HUDEP-2 (cell line): Measurements from ENCODE around the gene AKT1.
A peak's percentile ranks its signal among the peaks of the same experiment; 100 is the strongest.
"Not testable (repeated sequence)": the region's sequence is repeated elsewhere in the genome, so short reads cannot be mapped to it uniquely, and the experiment has no call there.

ENCODE experiments used
- DNase-seq, 76 experiments: peaks; one replicate each; lab custom pipeline; 2025; ENCODE audit not compliant: unreplicated experiment in 76 of 76; lab: John Stamatoyannopoulos, UW

The AKT1 gene

GRCh38 chr14:104741803-104742251 lies 53.7 kb downstream of the AKT1 start:
- no peak for DNase-seq

GRCh38 chr14:104741108-104741802 lies 54.3 kb downstream of the AKT1 start:
- DNase-seq: no peak

GRCh38 chr14:104739546-104740516 lies 55.7 kb downstream of the AKT1 start:
- no peak for DNase-seq

- no peak for DNase-seq
These were observed 56.5 kb downstream of the AKT1 start for GRCh38 chr14:104739026-104739425.

GRCh38 chr14:104738375-104739019 lies 57.1 kb downstream of the AKT1 start:
- DNase-seq: no peak

GRCh38 chr14:104735830-104736642 lies 59.5 kb downstream of the AKT1 start:
- no peak for DNase-seq

- no peak for DNase-seq
These were observed 60.4 kb downstream of the AKT1 start for GRCh38 chr14:104734991-104735779.

- no peak for DNase-seq
These were observed 61.0 kb downstream of the AKT1 start for GRCh38 chr14:104734601-104734990.

- DNase-seq: peak in 2 of 76 experiments; percentile 11 to 17
These were observed 61.4 kb downstream of the AKT1 start for GRCh38 chr14:104734051-104734587.

GRCh38 chr14:104732931-104733681 lies 62.4 kb downstream of the AKT1 start:
- peak in 24 of 76 experiments; percentile 9 to 47 (median 30) for DNase-seq

GRCh38 chr14:104732355-104732804 lies 63.2 kb downstream of the AKT1 start:
- peak in 73 of 76 experiments; percentile 20 to 93 (median 79) for DNase-seq

GRCh38 chr14:104731320-104732294 lies 63.9 kb downstream of the AKT1 start:
- DNase-seq: peak in 4 of 76 experiments; percentile 12 to 18 (median 14)

GRCh38 chr14:104730487-104730886 lies 65.1 kb downstream of the AKT1 start:
- DNase-seq: no peak

GRCh38 chr14:104729835-104730181 lies 65.7 kb downstream of the AKT1 start:
- no peak for DNase-seq

- DNase-seq: not testable (repeated sequence)
These were observed 66.2 kb downstream of the AKT1 start for GRCh38 chr14:104729176-104729834.

GRCh38 chr14:104728631-104729030 lies 66.9 kb downstream of the AKT1 start:
- DNase-seq: no peak
